ENCODE measurements around the gene GLRA1. TPM values are rescaled to one million over a fixed set of nuclear protein-coding genes. Genes with fewer than 3 reads are reported as not detected.

The GLRA1 gene
- total RNA-seq, 4 donors from 2014 or later = not detected

DNA sequence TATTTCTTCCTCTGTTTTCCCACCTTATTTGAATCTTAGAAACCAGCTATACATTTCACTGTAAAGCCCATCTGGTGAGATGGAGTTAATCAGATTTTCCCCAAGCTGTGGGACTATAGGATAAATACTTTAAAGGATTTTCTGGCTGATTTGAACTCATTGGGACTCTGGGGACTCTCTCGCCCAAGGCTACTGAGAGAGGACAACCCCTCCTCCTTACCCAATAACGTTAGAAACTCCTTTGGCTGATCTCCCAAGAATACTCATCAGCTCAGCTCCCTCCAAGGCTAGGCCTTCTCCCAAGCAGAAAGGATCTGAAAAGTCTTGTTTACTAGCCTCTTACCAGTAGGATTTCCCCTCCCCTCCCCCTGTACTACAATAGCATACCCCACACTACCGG, 1.5 kb upstream of the GLRA1 start:
- Histone ChIP-seq H3K27me3 (peaks cover 0 to 37% (median 4%) of the 10 kb centered on the region in 4 donors), H3K9me3 (peaks cover 0 to 10% (median under 1%) of the 10 kb centered on the region in 4 donors), H3K36me3 (no peaks in the 10 kb centered on the region), H3K4me3 (no peak overlapping the region), H3K27ac (replicated peaks in 1 of 4) (no peak overlapping the region), H3K4me1 (no peaks in the 10 kb centered on the region)
- DNase-seq (ENCODE audit: extremely low spot score) = peak; percentile 55
- 45% methylated on average over 3 of the region's 3 CpGs for WGBS
- TF ChIP-seq, protein P1, sequence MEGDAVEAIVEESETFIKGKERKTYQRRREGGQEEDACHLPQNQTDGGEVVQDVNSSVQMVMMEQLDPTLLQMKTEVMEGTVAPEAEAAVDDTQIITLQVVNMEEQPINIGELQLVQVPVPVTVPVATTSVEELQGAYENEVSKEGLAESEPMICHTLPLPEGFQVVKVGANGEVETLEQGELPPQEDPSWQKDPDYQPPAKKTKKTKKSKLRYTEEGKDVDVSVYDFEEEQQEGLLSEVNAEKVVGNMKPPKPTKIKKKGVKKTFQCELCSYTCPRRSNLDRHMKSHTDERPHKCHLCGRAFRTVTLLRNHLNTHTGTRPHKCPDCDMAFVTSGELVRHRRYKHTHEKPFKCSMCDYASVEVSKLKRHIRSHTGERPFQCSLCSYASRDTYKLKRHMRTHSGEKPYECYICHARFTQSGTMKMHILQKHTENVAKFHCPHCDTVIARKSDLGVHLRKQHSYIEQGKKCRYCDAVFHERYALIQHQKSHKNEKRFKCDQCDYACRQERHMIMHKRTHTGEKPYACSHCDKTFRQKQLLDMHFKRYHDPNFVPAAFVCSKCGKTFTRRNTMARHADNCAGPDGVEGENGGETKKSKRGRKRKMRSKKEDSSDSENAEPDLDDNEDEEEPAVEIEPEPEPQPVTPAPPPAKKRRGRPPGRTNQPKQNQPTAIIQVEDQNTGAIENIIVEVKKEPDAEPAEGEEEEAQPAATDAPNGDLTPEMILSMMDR (IDR thresholded peaks at IDR 0.05) = no peak
- no peak for TF ChIP-seq EP300 (IDR thresholded peaks at IDR 0.05)
- intact Hi-C loops (cut with DNase I) = no loop called here

DNA sequence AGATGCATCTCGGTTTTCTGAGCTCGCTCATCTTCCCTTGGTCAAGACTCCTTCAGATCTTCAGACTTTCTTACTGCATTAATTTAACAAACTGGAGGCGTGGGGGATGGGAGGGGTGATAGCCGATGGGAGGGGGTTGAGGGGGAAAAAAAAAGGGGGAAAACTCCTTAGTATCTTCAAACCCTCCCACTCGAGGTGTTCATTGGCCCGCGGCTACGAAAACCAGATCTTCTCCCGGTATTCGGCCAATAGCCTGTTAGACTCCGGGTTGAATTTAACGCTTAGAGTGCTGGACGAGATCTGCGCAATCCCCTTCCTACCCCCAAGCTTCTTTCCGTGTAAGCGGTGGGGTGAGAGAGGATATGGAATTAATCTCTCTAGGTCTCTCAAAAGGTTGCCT, 689 bp upstream of the GLRA1 start:
- peak; percentile 62 for DNase-seq (ENCODE audit: extremely low spot score)
- intact Hi-C loops (cut with DNase I) = no loop called here
- Histone ChIP-seq H3K4me1 (no peaks in the 10 kb centered on the region), H3K9me3 (peaks cover 0 to 2% (median 0%) of the 10 kb centered on the region in 4 donors), H3K27me3 (peaks cover 0 to 37% (median 4%) of the 10 kb centered on the region in 4 donors), H3K27ac (replicated peaks in 1 of 4) (no peak overlapping the region), H3K36me3 (no peaks in the 10 kb centered on the region), H3K4me3 (no peak overlapping the region)
- no peak for TF ChIP-seq POLR2A (IDR thresholded peaks at IDR 0.05; ENCODE audit: low read depth)
- TF ChIP-seq, protein P1 (IDR thresholded peaks at IDR 0.05) = no peak
- no peak for TF ChIP-seq POLR2AphosphoS5 (IDR thresholded peaks at IDR 0.05)
- TF ChIP-seq EP300 (IDR thresholded peaks at IDR 0.05) = no peak
- 5% methylated on average over 16 of the region's 16 CpGs for WGBS

DNA sequence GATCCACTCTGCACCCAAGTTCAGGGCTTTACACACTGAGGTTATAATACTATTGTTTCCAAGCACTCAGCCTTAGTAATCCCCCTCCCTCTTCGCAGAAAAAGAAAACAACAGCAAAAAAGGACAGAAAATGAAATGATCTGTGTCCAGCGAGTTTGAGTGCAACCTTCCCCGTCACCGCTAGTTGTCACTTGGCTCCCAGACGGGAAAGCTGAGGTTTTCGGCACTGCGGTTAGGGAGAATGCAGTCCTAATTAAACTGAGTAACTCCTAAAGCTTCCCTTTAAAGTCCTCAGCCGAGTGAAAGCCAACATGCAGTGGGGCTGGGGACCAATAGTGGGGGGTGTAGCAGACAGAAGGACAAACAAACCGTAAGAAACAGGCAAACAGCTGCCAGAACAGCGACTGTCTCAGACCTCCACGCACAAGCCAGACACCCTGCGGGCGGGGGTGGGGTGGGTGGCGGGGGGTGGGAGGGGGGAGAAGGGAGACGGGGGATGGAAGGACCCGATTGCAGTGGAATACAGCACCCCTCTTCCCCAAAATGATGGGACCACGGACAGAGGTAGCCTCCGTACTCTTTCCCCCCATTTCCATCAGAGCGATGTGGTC, 680 bp downstream of the GLRA1 start:
- intact Hi-C loops (cut with DNase I) = no loop called here

DNA sequence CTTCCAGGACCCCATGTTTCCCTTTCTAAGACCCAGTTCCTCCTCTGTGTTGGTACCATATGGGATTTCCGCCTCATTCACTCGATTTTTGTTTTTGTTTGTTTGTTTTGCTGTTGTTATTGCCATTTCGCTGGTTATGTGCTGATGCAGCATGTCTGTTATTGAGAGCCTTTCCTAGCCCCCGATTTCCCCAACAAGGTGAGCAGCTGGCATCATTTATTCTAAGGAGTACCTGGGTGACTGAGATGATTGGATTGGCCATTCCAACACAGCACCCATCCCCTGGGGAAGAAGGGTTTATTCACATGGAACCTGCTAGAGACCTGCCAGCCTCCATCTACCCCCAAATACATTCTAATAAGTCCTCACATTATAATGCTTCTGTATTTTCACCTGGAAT, 2.7 kb downstream of the GLRA1 start:
- H3K4me1 ChIP-seq = no peaks in the 10 kb centered on the region
- H3K9me3 ChIP-seq = no peaks in the 10 kb centered on the region
- TF ChIP-seq EP300 (IDR thresholded peaks at IDR 0.05) = no peak
- no peak for TF ChIP-seq POLR2AphosphoS5 (IDR thresholded peaks at IDR 0.05)
- TF ChIP-seq, protein P1 (IDR thresholded peaks at IDR 0.05) = no peak
- TF ChIP-seq POLR2A (IDR thresholded peaks at IDR 0.05; ENCODE audit: low read depth) = no peak
- H3K4me3 ChIP-seq = no peak overlapping the region
- WGBS = 77% methylated on average over 4 of the region's 4 CpGs
- intact Hi-C loops (cut with DNase I) = no loop called here
- no peak overlapping the region for H3K27ac ChIP-seq (replicated peaks in 1 of 4)
- H3K27me3 ChIP-seq = peaks cover 0 to 32% (median 4%) of the 10 kb centered on the region in 4 donors
- peak; percentile 60 for DNase-seq (ENCODE audit: extremely low spot score)
- H3K36me3 ChIP-seq = no peaks in the 10 kb centered on the region

More for the DNA sequence above, 680 bp downstream of the GLRA1 start:
- Histone ChIP-seq H3K27ac (replicated peaks in 1 of 4) (no peak overlapping the region), H3K27me3 (peaks cover 0 to 37% (median 4%) of the 10 kb centered on the region in 4 donors), H3K9me3 (no peaks in the 10 kb centered on the region), H3K36me3 (no peaks in the 10 kb centered on the region), H3K4me3 (no peak overlapping the region), H3K4me1 (no peaks in the 10 kb centered on the region)
- peak; percentile 14 for DNase-seq (ENCODE audit: extremely low spot score)
- no peak for TF ChIP-seq POLR2AphosphoS5 (IDR thresholded peaks at IDR 0.05)
- TF ChIP-seq EP300 (IDR thresholded peaks at IDR 0.05) = no peak
- TF ChIP-seq, protein P1 (IDR thresholded peaks at IDR 0.05) = no peak
- no peak for TF ChIP-seq POLR2A (IDR thresholded peaks at IDR 0.05; ENCODE audit: low read depth)
- 10% methylated on average over 14 of the region's 19 CpGs for WGBS

DNA sequence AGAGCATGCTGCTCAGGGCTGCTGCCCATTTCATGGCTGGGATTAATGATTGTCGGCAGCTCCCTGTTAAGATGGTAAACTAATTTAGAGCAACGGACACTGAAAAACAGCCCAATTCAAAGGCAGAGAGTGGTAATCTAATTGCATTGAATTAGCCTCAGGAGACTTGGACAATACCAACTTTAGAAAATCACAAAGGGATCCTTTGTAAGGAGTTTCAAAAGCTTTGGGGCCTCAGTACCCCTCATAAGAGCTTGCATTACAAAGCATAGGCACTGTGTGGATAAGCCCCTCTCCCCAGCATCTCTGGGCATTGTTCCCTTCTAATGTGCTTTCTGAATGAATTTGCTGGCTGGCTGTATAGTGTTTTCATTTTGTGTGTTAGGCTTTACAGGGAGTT, 6.7 kb downstream of the GLRA1 start:
- intact Hi-C loops (cut with DNase I) = no loop called here
- 65% methylated on average over 2 of the region's 2 CpGs for WGBS
- H3K9me3 ChIP-seq = no peaks in the 10 kb centered on the region
- no peak overlapping the region for H3K27ac ChIP-seq (replicated peaks in 1 of 4)
- DNase-seq (ENCODE audit: extremely low spot score) = no peak
- no peaks in the 10 kb centered on the region for H3K27me3 ChIP-seq
- no peaks in the 10 kb centered on the region for H3K36me3 ChIP-seq
- H3K4me1 ChIP-seq = no peaks in the 10 kb centered on the region
- H3K4me3 ChIP-seq = no peak overlapping the region
- no peak for TF ChIP-seq POLR2AphosphoS5 (IDR thresholded peaks at IDR 0.05)
- no peak for TF ChIP-seq POLR2A (IDR thresholded peaks at IDR 0.05; ENCODE audit: low read depth)
- TF ChIP-seq, protein P1 (IDR thresholded peaks at IDR 0.05) = no peak
- no peak for TF ChIP-seq EP300 (IDR thresholded peaks at IDR 0.05)

Data from esophagus muscularis mucosa (tissue), 4 donors.